Kidney (tissue), 14 donors: ENCODE data around the gene SF3B6. TPM values are rescaled to one million over a fixed set of nuclear protein-coding genes. Genes with fewer than 3 reads are reported as not detected.
A peak's percentile ranks its signal among the peaks of the same experiment; 100 is the strongest.

Experiments used
- DNase-seq, 5 donors: peaks; one replicate each; pipeline ENCODE4 v3.0.0-alpha.2; 2013 to 2020
- FAIRE-seq: peaks from 2 replicates; lab custom pipeline; 2012; peaks lifted over from hg19 to GRCh38; lab: Jason Lieb, UNC
- H3K27ac ChIP-seq, 2 donors: one replicate each; pipeline ENCODE4 v1.7.0; 2013; ENCODE audit warnings: low read depth in 2 of 2, low read length in 2 of 2, inconsistent platforms in 1 of 2
- H3K27me3 ChIP-seq: one replicate; pipeline ENCODE4 v1.7.1; 2013; ENCODE audit warnings: low read length, inconsistent platforms; ENCODE audit not compliant: control insufficient read depth, insufficient read depth
- H3K36me3 ChIP-seq, 3 donors: one replicate each; pipeline versions ENCODE4 v1.7.0 to v1.7.1; 2013; ENCODE audit warnings: low read length in 3 of 3, control low read depth in 1 of 3, inconsistent platforms in 1 of 3; ENCODE audit not compliant: insufficient read depth in 3 of 3, control insufficient read depth in 2 of 3
- H3K4me1 ChIP-seq, 3 donors: one replicate each; pipeline versions ENCODE4 v1.7.0 to v1.7.1; 2013; ENCODE audit warnings: low read length in 3 of 3, inconsistent platforms in 1 of 3, low read depth in 1 of 3; ENCODE audit not compliant: control insufficient read depth in 2 of 3, insufficient read depth in 2 of 3
- H3K4me3 ChIP-seq, 3 donors: one replicate each; pipeline versions ENCODE4 v1.7.0 to v1.8.1; 2013; ENCODE audit warnings: low read length in 3 of 3, control low read depth in 1 of 3, inconsistent platforms in 1 of 3
- H3K9ac ChIP-seq, 3 donors: one replicate each; pipeline versions ENCODE4 v1.7.0 to v1.7.1; 2013; ENCODE audit warnings: low read length in 3 of 3, control low read depth in 1 of 3, inconsistent platforms in 1 of 3
- H3K9me3 ChIP-seq, 3 donors: one replicate each; pipeline versions ENCODE4 v1.7.0 to v1.7.1; 2013; ENCODE audit warnings: low read length in 3 of 3, control low read depth in 1 of 3, inconsistent platforms in 1 of 3; ENCODE audit not compliant: control insufficient read depth in 2 of 3, insufficient read depth in 1 of 3
- CTCF ChIP-seq: IDR thresholded peaks from 3 replicates; pipeline ENCODE4 v1.5.1; 2012; ENCODE audit warnings: mild to moderate bottlenecking, moderate library complexity, borderline replicate concordance; ENCODE audit not compliant: insufficient read depth; ENCODE audit errors: extremely low read depth
- intact Hi-C: fragments of 100-400 bp; cut with DNase I; formaldehyde crosslinking; loops from one replicate; pipeline ENCODE4 v1.11.1; 2022
- polyA plus RNA-seq: library from polyadenylated mRNA; stranded (reverse); fragments of 350-450 nt; fragmentation: Illumina TruSeq; extraction: RNeasy Lipid Tissue Mini Kit (QIAGEN cat#74804); gene quantifications from one replicate; pipeline ENCODE4 v1.2.3, GENCODE V29; 2014; ENCODE audit warnings: low read depth, low replicate concordance; ENCODE audit not compliant: insufficient read depth
- total RNA-seq: library from RNA; stranded (reverse); fragmentation: NEBNext Ultra II Directional; extraction: Animal tissue kit (Norgen Biotek cat#: 25700); gene quantifications from one replicate; pipeline ENCODE4 v1.2.1, GENCODE V29; 2021
- donor health status: control.
- donor health status: control.
- donor health status: control.
- donor health status: control.
- donor health status: control.
- donor health status: DM: yes; HTN: yes; CAD: no.
- donor health status: Normal renal cell carcinoma (clear cell type).

The SF3B6 gene
- total and polyA plus RNA-seq, 2 donors from 2014 or later, result 74.8 to 170 TPM

- no peak for FAIRE-seq
Measured at GRCh38 chr2:24084386-24085199, 8.5 kb upstream of the SF3B6 start, which contains the start of gene TP53I3. TSS of gene TP53I3 (minus strand) at chr2:24084834. CDS start at chr2:24084326, 508 bp downstream.

GRCh38 chr2:24083567-24084385, 7.7 kb upstream of the SF3B6 start:
- no peaks in the 10 kb centered on the region for H3K9me3 ChIP-seq
- TF ChIP-seq CTCF, result peak; percentile 11
- peak; percentile 90 to 97 (median 93) for DNase-seq
- FAIRE-seq, result no peak
- intact Hi-C loops, result no loop called here
- H3K4me1 ChIP-seq, result peaks cover 0 to 13% (median 4%) of the 10 kb centered on the region in 3 donors
- H3K4me3 ChIP-seq, result peak overlapping the region; percentile 68 to 85 (median 71)
- peak overlapping the region; percentile 78 to 94 for H3K27ac ChIP-seq
- peak overlapping the region; percentile 38 to 79 (median 58) for H3K9ac ChIP-seq
- peaks cover 4 to 9% (median 9%) of the 10 kb centered on the region in 3 donors for H3K36me3 ChIP-seq
- no peaks in the 10 kb centered on the region for H3K27me3 ChIP-seq

More at GRCh38 chr2:24084386-24085199, 8.5 kb upstream of the SF3B6 start, which contains the start of gene TP53I3:
- H3K27ac ChIP-seq, result peak within 1 kb of the TSS; percentile 78 to 94
- H3K9ac ChIP-seq, result peak within 1 kb of the TSS; percentile 79 to 85 (median 83)
- peak within 1 kb of the TSS; percentile 71 to 92 (median 85) for H3K4me3 ChIP-seq
- peak; percentile 94 to 96 (median 96) for DNase-seq
- H3K27me3 ChIP-seq, result no peaks in the 10 kb centered on the region
- TF ChIP-seq CTCF, result peak; percentile 92
- intact Hi-C loops, result no loop called here
- H3K9me3 ChIP-seq, result no peaks in the 10 kb centered on the region
- peaks cover 0 to 8% (median 4%) of the 10 kb centered on the region in 3 donors for H3K36me3 ChIP-seq
- H3K4me1 ChIP-seq, result peaks cover 0 to 13% (median 4%) of the 10 kb centered on the region in 3 donors

GRCh38 chr2:24082787-24083566, 6.9 kb upstream of the SF3B6 start:
- Histone ChIP-seq H3K4me1 (peaks cover 0 to 13% (median 4%) of the 10 kb centered on the region in 3 donors), H3K9ac (peak overlapping the region in 2 of 3 donors; percentile 58 to 79), H3K36me3 (peaks cover 4 to 9% (median 9%) of the 10 kb centered on the region in 3 donors), H3K4me3 (peak overlapping the region; percentile 22 to 85 (median 71)), H3K27ac (peak overlapping the region; percentile 78 to 94), H3K27me3 (no peaks in the 10 kb centered on the region), H3K9me3 (no peaks in the 10 kb centered on the region)
- intact Hi-C loops, result no loop called here
- no peak for TF ChIP-seq CTCF
- DNase-seq (peak in 2 of 5 donors; percentile 57 to 73), FAIRE-seq (no peak)
